Measurements from ENCODE around the gene TNFRSF14. TPM values are rescaled to one million over a fixed set of nuclear protein-coding genes. Genes with fewer than 3 reads are reported as not detected.

The TNFRSF14 gene
- total RNA-seq, 6 experiments from 2014 or later, result 7.4 to 14.2 (median 11.5) TPM

DNA sequence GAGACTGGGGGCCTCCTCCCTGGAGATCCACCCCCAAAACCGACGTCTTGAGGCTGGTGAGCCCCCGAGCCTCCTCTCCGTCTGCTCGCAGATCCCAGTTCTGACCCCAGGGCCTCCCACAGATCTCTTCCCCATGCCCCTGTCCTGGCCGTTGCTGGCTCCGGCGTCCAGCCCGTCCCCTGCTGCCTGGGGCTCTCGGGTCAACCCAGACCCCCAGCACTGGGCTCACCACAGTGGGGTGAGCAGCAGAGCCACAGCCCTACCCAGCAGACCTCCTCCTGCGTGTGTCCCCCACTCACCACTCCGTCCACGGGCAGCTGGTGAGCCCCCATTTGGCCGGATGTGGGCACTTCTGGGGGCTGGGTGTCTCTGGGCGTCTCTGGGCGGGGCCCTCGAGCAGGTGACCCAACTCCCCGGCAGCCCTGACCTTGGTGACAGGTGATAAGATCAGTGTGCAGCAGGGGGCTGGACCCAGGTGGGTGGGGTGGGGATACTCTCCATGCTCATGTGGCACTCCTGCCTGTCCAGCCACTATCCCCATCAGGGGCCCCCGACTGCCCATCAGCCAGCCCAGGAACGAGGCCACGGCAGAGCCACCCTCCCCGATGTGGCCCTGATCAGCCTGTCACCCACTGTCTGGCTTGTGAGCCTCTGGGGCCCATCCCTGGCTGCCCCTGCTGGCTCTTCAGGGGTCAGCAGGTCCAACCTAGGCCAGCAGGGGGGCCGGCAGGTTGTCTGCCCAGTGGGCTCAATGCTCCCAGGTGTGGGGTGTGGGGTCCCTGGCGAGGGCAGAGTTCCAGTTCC lies 709 bp downstream of the TNFRSF14 start:
- Mint-ChIP-seq H3K4me1 (ENCODE audit: low read depth) (peaks cover 12% of the 10 kb centered on the region), H3K27me3 (ENCODE audit: insufficient read depth) (peaks cover 1% of the 10 kb centered on the region), H3K9me3 (no peaks in the 10 kb centered on the region)

DNA sequence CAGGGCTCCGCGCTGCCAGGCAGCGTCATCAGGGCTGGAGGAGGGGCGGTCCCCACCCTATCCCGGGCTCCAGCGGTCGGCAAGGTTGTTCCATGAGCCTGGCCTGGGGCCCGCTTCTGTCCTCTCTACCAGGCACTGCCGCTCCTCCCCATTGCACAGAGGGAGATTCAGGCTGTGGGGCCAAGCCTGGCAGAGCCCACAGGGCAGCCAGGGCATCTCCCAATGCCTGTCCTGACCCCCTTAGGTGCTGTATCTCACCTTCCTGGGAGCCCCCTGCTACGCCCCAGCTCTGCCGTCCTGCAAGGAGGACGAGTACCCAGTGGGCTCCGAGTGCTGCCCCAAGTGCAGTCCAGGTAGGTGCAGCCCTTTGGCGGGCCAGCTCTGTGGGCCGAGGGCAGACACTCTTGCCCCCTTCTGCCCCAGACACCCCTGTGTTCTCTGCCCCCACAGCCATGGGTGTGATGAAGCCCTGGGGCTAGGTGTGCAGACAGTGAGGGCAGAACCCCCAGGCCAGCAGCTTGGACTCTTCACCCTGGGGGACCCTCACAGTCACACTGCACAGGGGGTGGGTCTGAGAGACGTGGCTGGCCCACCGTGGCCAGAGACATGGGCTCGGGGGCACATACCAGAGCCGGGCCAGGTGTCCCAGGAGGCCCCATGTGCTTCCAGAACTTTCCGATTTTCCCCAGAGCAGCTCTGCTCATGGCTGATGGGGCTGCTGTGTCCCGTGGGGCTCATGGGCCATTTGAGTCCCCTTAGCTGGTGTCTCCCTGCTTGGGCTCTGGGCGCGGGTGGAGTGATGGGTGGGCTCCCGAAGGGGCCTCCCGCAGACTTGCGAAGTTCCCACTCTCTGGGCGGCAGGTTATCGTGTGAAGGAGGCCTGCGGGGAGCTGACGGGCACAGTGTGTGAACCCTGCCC lies 1.6 kb downstream of the TNFRSF14 start:
- Mint-ChIP-seq H3K4me3 (peak overlapping the region; percentile 24; the same call in 1 of the 2 replicates), H3K9me3 (no peaks in the 10 kb centered on the region), H3K4me1 (ENCODE audit: low read depth) (peaks cover 12% of the 10 kb centered on the region), H3K36me3 (ENCODE audit: low read depth) (no peaks in the 10 kb centered on the region), H3K27me3 (ENCODE audit: insufficient read depth) (peaks cover 1% of the 10 kb centered on the region), H3K27ac (no peak overlapping the region; the same call in 1 of the 2 replicates)
- no peak for DNase-seq
- TF ChIP-seq, protein P1, sequence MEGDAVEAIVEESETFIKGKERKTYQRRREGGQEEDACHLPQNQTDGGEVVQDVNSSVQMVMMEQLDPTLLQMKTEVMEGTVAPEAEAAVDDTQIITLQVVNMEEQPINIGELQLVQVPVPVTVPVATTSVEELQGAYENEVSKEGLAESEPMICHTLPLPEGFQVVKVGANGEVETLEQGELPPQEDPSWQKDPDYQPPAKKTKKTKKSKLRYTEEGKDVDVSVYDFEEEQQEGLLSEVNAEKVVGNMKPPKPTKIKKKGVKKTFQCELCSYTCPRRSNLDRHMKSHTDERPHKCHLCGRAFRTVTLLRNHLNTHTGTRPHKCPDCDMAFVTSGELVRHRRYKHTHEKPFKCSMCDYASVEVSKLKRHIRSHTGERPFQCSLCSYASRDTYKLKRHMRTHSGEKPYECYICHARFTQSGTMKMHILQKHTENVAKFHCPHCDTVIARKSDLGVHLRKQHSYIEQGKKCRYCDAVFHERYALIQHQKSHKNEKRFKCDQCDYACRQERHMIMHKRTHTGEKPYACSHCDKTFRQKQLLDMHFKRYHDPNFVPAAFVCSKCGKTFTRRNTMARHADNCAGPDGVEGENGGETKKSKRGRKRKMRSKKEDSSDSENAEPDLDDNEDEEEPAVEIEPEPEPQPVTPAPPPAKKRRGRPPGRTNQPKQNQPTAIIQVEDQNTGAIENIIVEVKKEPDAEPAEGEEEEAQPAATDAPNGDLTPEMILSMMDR (IDR thresholded peaks at IDR 0.05), result no peak; the same call in 1 of the 2 replicates

More for the DNA sequence above, 709 bp downstream of the TNFRSF14 start:
- H3K4me3 Mint-ChIP-seq, result peak overlapping the region; percentile 90
- no peaks in the 10 kb centered on the region for H3K36me3 Mint-ChIP-seq (ENCODE audit: low read depth)
- H3K27ac Mint-ChIP-seq, result peak overlapping the region; percentile 89
- no peak for DNase-seq
- TF ChIP-seq, protein P1 (IDR thresholded peaks at IDR 0.05), result peak; percentile 39; the same call in 1 of the 2 replicates

DNA sequence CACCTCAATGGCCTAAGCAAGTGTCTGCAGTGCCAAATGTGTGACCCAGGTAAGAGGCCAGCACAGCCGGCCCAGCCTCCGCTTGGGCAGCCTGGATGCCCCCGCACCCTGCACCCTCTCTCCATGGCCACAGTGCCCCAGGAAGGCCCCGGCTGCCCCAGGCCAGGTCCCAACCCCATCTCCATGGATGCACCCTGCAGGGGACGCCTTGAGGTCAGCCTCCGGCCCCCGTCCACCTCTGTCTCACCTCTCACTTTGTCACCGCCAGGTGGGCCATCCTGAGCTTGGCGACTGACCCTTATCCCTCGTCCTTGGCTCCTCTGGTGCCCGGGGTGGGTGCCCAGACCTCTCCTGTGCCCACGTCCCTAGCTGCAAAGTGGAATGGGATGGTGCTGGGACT lies 2.2 kb downstream of the TNFRSF14 start:
- Mint-ChIP-seq H3K27ac (no peak overlapping the region), H3K36me3 (ENCODE audit: low read depth) (no peaks in the 10 kb centered on the region), H3K27me3 (ENCODE audit: insufficient read depth) (peaks cover 1% of the 10 kb centered on the region), H3K4me3 (no peak overlapping the region), H3K9me3 (no peaks in the 10 kb centered on the region), H3K4me1 (ENCODE audit: low read depth) (peaks cover 12% of the 10 kb centered on the region)
- DNase-seq, result no peak
- TF ChIP-seq, protein P1 (IDR thresholded peaks at IDR 0.05), result no peak

DNA sequence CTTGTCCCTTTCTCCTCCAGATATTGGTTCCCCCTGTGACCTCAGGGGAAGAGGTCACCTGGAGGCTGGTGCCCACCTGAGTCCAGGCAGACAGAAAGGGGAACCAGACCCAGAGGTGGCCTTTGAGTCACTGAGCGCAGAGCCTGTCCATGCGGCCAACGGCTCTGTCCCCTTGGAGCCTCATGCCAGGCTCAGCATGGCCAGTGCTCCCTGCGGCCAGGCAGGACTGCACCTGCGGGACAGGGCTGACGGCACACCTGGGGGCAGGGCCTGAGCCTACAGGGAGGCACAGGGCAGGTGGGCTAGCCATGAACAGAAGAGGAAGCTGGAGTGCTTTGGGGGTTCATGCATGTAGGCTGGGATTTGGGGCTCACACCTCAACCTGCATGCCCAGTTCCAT lies 2.7 kb downstream of the TNFRSF14 start:
- no peak overlapping the region for H3K4me3 Mint-ChIP-seq
- no peak overlapping the region for H3K27ac Mint-ChIP-seq
- no peaks in the 10 kb centered on the region for H3K36me3 Mint-ChIP-seq (ENCODE audit: low read depth)
- DNase-seq, result no peak
- peaks cover 12% of the 10 kb centered on the region for H3K4me1 Mint-ChIP-seq (ENCODE audit: low read depth)
- TF ChIP-seq, protein P1 (IDR thresholded peaks at IDR 0.05), result no peak
- H3K27me3 Mint-ChIP-seq (ENCODE audit: insufficient read depth), result peaks cover 1% of the 10 kb centered on the region
- H3K9me3 Mint-ChIP-seq, result no peaks in the 10 kb centered on the region

DNA sequence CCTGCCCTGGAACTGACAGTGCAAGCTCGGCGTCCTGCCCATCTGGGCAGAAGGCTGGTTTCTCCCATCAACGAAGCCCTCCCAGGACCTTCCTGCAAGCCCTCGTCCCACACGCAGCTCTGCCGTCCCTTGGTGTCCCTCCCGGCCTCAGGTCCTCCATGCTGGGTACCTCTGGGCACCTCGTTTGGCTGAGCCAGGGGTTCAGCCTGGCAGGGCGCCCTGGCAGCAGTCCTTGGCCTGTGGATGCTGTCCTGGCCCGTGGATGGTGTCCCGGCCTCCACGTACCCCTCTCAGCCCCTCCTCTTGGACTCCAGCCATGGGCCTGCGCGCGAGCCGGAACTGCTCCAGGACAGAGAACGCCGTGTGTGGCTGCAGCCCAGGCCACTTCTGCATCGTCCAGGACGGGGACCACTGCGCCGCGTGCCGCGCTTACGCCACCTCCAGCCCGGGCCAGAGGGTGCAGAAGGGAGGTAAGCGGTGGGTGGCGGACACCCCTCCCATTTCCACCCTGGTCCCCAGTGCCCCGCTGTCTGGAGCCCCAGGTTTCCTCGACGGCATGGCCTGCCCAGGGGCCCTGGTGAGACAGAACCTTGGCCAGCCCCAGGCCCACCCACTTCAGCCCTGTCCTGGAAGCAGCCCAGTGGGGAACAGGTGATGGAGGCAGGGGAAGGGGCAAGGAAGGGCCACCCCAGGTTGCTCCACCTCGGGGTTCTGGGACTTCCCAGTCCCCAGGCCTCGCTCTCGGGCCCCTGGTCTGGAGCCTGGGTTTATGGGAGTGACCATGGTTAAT lies 3.5 kb downstream of the TNFRSF14 start:
- H3K36me3 Mint-ChIP-seq (ENCODE audit: low read depth), result no peaks in the 10 kb centered on the region
- H3K4me3 Mint-ChIP-seq, result no peak overlapping the region
- H3K27me3 Mint-ChIP-seq (ENCODE audit: insufficient read depth), result peaks cover 1% of the 10 kb centered on the region; the same call in 1 of the 2 replicates
- TF ChIP-seq, protein P1 (IDR thresholded peaks at IDR 0.05), result no peak
- DNase-seq, result no peak
- H3K9me3 Mint-ChIP-seq, result no peaks in the 10 kb centered on the region
- H3K27ac Mint-ChIP-seq, result no peak overlapping the region
- H3K4me1 Mint-ChIP-seq (ENCODE audit: low read depth), result peaks cover 12% of the 10 kb centered on the region
